HL-60 (cell line): ENCODE data around the gene FGGY.

Experiments used
- CTCF ChIP-seq: IDR thresholded peaks from one replicate; pipeline ENCODE4 v1.5.1; 2011; ENCODE audit warnings: low read length, control low read depth, inconsistent platforms; ENCODE audit not compliant: insufficient read depth
- GABPA ChIP-seq: IDR thresholded peaks from 2 replicates; pipeline ENCODE4 v1.6.1; 2012; ENCODE audit warnings: low read depth
- POLR2AphosphoS5 ChIP-seq: IDR thresholded peaks from 2 replicates; pipeline ENCODE4 v1.6.1; 2012; ENCODE audit warnings: low read depth
- REST ChIP-seq: IDR thresholded peaks from 2 replicates; pipeline ENCODE4 v1.6.1; 2012; ENCODE audit warnings: low read depth; ENCODE audit not compliant: insufficient replicate concordance
- SPI1 ChIP-seq: IDR thresholded peaks from 2 replicates; pipeline ENCODE4 v1.6.1; 2012; ENCODE audit warnings: low read depth, mild to moderate bottlenecking, borderline replicate concordance

GRCh38 chr1:59446257-59446901, 149.5 kb downstream of the FGGY start:
- TF ChIP-seq CTCF: no peak
- TF ChIP-seq REST: no peak
- no peak for TF ChIP-seq POLR2AphosphoS5
- no peak for TF ChIP-seq GABPA
- no peak for TF ChIP-seq SPI1
